Inferior parietal cortex (tissue), 1 donor: ENCODE measurements around the gene SBF2.

Experiments used
- DNase-seq: peaks from one replicate; pipeline ENCODE4 v3.0.0-alpha.2; 2016; ENCODE audit errors: extremely low spot score

The SBF2 gene

DNA sequence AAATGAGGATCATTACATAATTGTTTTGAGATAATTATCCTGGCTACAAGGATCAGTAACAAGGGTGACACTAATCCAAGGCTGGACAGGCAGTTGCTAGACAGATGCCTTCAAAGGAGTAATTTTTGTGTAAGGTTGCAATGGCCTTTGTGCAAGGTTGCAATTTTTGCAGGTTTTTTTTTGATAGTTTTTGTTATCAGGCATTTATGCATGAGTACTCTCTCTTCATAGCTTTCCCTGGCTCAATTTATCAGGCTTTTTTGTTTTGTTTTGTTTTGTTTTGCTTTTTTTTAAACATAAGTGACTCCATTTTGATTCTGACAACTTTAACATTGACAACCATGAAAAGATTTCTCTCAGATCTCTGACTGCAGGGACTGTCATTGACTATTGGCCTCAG, 519.9 kb downstream of the SBF2 start:
- no peak for DNase-seq

DNA sequence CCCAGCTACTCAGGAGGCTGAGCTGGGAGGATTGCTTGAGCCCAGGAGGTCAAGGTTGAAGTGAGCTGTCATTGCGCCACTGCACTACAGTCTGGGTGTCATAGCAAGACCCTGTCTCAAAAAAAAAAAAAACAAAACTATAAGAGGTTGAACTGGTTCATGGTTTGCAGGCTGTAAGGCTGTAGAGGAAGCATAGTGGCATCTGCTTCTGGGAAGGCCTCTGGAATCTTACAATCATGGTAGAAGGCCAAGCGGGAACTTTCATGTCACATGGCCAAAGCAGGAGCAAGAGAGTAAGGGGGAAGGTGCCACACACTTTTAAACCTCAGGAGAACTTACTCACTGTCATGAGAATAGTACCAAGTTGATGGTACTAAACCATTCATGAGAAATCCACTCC, 520.5 kb downstream of the SBF2 start:
- DNase-seq = no peak

DNA sequence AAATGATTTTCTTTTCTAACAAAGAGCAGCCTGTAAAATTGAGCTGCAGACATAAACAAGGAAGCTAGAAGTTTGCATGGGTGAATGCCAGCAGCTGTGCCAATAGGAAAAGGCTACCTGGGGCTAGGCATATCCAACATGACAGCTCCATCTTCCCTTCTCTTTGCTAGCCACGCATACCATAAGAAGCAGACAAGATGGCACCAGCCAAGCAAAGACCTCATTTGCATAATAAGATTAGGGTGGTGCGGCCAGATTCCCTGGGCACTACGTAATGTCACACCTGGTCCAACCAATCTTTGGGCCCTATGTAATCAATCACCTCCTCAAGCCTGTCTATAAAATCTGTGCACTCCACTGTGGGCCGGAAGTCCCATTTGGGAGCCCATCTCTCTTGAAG, 521.8 kb downstream of the SBF2 start:
- DNase-seq = no peak

DNA sequence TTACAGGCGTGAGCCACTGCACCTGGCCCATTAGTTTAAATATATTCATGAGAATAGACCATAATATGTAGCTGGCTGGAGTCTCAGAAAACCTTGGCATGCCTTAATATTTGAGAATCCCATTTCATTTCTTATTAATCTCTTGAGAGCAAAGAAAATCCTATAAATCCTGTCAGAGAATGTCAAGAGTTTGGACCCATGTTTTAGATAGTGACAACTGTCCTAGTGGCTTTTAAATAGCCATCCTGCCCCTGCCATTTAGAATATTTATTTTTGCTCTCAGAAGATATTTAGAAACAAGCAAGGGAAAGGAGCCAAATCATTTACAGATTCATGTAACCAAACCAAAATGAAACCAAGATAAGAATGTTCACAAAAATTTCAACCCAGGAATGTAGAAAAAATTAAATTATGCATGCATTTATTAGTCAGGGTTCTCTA, 522.9 kb downstream of the SBF2 start:
- DNase-seq = no peak

DNA sequence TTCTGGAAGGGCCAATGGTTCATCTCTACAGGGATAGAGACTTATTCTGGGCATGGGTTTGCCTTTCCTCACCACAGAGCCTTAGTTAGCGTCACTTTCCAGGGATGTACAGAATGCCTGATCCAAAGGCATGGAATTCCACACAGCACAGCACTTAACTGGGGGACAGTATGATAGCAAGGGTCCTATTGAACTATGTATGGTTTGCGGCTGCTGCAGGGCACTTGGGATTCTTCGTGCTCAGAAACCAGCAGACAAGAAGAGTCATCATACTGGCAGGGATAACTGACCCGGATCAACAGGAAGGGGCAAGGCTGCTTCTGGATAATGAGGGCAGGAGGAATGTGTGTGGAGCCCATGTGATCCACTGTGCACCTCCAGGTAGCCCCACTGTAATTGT, 524.4 kb downstream of the SBF2 start:
- no peak for DNase-seq

DNA sequence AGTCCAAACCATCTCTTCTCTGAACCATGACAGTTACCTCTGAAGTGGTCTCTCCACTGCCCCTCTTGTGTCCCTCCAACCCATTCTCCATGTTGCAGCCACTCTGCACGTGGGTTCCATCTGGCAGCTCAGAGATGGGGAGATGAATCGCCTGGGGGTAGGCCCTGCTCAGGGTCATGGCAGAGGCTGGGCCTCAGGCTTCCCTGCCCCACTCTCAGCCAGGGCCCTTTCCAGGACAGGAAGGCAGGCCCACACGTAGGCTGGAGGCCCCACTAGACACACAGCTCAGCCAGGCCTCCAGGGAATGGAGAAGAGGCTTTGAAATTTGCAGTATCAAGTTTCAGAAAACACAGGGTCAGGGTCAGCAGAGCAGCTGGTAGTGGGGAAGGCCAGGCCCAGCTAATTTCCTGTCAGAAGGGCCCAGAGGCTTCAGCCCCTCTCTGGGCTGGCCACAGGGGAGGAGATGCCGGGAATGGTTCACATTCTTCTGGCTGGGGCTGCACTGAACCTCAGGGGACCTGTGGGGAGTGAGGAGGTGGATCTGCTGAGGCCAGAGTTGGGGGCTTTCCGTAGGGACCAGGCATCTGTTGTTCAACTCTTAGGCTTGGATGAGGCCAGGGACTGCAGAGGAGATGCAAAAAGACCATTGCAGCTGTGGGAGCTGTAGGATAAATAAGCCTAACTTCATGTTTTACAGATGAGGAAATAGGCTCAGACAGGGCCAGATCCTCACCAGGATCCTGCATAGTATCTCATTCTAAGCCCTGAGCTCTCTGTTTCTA, 528.5 kb downstream of the SBF2 start:
- DNase-seq = no peak

DNA sequence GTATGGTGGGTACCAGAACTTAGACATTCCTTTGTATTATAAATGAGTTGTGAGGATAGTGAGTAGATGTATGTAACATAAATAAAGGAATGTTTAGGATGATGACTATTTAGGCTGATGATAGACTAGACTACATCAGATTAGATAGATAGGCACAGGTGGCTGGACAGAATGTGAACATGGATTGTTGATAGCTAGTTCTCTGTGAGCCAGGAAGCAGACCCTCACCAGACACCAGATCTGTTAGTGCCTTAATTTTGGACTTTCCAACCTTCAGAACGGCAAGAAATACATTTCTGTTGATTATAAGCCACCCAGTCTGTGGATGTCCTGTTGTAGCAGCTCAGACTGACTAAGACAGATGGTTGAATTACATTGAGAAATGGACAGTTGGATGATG, 530.7 kb downstream of the SBF2 start:
- no peak for DNase-seq

DNA sequence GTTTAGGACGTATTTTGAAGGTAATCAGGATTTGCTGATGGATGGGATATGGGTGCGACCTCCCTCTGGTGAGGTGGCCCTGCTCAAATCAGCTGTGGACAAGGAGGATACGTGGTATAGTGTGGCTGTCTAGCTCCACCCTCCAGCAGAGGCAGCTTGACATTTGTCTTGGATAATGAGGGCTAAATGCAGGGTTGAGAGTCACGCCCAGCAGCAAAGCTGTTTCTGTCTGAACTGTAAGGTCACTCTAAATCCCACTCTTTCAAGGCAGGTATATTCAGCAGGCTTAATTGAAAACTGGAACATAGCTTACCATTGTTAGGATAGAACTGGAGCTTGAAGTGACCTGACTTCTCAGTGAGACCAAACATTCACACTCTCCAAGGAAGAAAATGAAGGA, 531.5 kb downstream of the SBF2 start:
- no peak for DNase-seq

DNA sequence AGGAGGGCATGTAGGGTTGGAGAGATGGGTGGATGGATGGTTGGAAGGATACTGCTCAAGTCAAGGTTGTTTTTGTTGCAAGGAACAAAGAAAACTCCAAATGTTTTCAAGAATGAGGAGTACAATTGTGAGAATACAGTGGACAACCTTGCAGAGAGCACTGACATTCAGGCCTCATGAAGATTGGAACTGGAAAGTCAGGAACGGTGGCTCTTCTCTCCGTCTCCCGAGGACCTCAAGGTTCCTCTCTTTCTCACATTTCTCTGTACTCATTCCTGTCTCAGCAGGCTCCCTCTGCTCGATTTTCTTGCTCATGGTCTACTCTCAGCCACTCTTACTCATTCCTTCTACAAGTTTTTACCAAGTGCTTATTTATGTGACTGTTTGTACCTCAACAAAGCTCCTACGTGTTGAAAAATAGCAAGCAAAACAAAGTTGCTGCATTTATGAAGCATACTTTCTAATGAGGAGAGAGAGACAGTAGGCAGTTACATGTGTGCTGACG, 532.5 kb downstream of the SBF2 start:
- DNase-seq = no peak

DNA sequence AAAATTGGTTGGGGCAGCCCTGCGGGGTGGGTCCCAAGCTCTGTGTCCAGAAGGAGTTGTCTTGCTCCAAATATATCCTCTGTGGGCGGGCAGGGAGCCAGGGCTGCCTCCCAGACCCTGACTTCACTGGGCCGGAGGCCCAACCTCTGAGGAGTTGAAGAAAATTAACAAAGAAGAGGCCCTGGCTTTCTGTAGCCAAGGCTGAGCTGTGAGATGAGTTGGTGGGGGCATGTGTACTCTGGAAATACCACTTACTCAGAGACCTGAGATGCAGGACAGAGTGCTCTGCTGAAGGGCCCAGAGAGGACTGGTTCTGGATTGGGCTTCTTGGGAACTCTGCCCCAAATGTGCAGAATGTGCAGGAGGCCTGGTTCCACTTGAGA, 533.8 kb downstream of the SBF2 start:
- no peak for DNase-seq

DNA sequence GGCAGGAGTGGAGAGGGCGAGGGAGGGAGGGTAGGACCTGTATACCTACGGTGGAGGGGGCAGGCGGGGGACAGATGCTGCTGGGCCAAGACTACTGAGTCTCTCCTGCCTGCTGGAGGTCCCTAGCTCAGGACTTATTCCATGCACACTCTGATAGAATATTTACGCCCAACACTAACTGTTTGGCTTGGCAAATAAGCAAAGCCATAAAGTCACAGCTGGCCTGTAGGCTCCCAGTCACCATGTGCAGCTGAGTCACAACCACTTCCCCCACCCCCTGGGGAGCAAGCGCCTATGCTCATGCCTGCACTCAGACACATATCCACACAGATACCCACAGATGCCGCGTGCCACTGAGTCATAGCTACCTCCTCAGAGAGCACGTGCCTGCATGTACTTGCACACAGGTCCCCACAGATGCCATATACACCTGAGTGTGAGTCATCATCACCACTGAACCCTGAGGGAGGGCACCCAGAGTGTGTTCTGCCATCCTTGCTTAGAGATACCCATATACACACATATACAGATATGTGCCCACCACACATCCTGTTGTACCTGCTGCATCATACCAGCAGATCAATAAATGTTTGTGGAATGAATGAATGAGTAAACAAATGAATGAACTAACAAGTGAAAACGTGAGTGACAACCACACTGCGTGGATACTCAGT, 534.4 kb downstream of the SBF2 start:
- DNase-seq = no peak

DNA sequence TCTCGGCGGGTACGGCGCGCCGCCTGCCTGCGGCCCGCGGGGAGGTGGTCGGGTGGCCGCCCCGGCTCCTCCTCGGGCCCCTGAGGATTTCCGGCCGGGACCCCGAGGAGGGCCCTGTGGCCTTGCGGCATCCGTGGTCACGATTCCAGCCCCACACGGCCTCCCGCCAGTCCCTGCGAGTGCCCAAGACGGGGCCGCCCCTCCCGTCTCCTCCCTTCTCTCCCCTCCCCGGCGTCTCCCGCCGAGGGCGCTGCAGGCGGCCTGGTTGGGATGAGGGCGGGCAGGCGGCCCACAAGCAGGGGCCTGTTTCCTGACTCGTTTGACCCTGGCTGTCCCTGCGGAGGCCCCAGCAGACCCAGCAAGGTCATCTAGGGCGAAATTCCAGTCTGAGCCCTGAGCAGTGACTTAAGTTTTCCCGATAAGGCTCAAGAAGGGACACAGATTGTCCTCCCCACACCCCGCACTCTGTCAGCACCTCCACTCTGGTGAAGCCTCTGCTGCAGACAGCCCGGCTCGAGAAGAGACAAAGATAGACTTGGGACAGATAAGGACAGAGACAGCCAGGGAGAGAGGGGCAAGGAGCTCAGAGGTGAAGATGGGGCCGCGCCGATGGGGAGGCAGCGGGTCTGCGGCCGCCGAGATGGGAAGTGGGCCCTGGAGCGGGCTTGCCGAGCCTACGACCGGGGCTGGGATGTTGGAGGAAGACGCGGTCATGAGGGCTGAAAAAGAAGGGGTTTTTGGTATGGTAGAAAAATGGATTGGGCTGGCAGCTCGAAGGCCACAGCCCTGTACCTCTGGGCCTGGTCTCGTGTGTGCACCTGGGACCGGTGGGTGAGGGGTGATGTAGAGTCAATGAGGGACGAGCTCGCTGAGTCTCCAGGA, 535.1 kb downstream of the SBF2 start:
- no peak for DNase-seq

DNA sequence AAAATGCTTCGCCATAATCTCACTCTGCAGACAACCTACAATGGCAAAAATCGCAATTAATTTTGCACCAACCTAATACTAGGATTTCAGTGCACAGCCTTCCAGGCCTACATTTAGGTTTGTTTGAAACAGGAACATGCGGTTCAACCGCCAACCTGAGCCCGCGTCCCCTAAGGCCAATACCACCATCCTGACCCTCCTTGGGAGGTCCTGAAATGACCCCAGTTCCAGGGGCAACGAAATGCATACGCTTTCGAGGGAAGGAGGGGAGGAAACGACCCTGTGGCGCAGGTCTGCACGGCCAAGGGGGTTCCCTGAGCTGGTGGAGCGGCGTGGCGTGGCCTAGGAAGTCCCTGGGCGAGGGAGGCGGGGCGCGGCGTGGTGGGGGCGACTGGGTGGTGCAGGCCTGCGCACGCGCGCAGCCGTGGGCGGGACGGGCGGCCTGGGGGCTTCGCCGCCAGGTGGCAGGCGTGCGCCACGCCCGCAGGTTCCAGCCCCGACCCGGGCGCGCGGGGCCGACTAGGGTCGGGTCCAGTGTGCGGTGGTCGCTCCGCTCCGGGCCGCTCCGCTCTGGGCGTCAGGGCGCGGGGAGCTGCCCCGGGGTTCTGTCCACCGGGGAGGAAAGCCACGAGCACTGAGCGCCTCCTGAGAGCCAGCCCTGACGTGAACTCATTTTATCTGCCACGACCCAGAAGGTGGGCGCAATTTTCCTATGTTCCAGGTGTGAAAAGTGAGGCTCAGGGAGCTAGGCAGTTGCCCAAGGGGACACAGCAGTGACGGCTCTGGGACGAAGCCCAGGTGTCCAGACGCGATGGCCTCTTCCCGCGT, 536.0 kb downstream of the SBF2 start:
- DNase-seq = peak; percentile 66

DNA sequence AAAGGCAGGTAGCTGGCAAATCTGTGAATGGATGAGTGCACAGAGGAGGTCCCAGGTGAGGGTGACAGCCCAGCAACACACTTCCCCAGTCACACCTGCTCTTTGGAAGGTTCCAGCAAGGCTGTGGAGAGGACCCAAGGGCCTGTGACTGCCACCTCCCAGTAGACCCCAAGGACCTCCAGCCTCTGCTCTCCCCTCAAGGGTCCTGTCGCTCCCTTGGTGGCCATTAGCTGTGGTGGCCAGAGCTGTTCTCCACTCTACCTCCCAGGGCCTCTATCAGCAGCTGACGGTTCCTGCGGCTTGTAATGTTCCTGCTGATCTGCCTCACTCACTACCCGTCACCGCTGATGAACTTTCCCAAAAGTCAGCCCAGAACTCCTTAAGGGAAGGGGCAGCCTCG, 537.1 kb downstream of the SBF2 start:
- no peak for DNase-seq

DNA sequence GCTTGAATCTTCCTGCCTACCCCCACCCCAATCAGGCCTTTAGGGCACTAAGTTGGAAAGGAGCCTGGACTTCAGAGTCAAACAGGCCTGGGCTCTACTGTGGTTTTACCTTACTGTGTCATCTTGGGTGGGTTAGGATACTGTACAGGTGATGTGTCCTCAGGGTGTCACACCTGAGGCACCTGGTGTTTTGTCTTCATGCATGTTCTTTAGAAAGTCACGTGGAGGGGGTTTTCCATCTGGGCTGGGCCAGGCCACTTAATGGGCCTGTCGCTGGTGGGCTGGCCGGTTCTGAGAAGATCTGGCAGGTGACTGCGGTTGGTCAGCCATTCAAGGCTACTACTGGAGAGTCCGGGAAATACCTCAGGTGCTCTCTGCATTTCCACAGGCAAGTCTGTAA, 537.6 kb downstream of the SBF2 start:
- DNase-seq = no peak

DNA sequence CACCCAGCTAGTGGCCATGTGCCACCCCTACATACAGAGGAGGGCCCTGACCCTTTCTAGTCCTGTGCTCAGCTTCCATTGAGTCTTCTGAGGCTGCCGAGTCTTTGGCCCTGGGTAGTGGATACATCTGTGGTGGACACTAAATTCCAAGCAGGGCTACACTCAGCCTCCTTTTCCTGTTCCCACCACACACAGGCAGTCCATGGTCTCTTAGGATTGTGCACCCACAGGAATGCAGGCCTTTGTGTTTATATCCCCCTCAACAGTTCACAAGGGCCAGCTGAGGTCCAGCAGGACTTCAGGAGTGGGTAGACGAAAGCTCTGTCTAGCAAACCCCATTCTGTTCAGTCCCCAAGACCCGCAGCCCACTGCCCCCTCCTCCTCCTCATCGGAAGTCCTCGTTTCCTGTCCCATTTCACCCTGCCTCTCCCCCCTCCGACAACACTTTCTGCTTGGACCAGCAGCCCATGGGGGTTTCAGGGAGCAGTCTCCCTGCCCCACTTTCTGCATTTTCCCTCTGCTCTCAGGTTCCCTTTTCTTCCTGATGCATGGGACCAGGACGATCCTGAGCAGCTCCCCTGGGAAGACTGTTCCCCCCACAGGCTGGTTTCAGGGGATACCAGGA, 538.3 kb downstream of the SBF2 start:
- no peak for DNase-seq

DNA sequence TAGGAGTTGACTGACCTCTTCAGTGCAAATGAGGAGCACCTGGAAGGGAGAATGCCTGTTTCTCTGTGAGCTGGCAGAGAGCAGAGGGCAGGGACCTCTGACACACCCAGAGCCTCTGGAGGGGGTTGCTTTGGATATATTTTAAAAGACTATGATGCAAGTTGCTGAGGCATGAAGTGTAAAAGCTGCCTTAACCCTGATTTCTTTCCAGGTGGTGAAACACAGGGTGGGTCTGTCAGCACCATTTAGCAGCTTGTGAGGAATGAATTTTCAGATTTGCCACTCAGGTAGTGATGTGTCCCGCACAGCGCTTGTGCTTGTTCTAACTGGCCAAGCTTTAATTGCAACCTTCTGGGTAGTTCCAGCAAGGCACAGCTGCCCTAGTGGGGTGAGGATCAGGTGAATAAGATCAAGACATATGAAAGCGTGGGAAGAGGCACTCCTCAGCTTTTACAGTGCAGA, 540.0 kb downstream of the SBF2 start:
- DNase-seq = no peak

DNA sequence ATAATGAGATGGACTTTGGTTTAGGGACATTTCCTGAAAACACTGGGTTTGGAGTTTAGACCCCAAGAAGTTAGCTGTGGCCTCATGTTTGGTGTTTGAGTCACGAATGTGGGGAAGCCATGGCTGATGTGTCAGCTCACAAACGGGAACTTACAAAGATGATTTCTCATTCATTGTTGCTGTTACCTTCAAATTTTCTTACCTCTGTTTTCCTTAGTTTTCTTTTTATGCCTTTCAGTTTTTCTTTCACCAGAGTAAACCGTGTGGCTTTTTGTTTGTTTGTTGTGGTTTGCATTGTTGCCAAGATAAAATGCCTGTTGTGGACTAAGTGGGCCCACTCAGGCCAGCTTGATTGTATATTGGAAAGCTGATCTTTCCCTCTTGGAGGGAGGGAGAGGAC, 541.0 kb downstream of the SBF2 start:
- DNase-seq = no peak

DNA sequence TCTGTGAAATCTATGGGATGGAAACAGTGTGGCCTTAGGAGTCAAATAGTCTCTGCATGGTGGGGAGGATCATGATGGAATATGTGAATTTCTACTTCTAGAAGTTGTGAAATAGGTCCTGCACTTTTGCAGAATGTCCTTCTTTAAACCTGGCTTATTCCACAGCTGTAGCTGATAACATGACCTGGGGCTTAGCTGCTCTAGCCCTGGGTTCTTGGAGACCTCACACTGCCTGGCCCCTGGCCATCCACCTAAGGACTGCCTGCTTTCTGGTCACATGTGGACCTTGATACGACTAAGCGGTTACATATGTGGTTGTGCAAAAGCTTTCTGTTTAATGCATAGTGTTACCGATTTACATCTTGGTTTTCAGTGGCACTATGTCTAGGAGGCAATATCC, 541.9 kb downstream of the SBF2 start:
- DNase-seq = no peak

DNA sequence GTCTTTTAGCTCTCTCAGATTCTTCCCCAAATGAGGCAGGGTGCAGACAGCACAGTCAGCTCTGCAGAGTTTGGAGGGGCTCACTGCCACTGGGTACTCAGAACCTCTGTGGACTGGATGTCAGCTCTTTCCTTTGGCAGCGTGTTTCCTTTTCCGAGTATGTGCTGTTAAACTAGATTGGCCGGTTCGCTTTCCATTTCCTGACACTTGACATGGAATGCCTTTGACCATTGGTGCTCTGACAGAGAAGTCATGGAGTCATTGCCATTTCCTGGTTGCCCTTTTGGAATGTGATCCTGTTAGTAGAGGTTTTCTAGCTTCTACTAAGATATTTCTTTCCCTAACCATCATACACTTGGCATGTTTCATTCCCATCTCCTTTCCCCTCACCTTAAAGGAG, 543.5 kb downstream of the SBF2 start:
- no peak for DNase-seq
